Measurements from ENCODE around the gene CLN6. TPM values are rescaled to one million over a fixed set of nuclear protein-coding genes. Genes with fewer than 3 reads are reported as not detected.

CLN6 gene
- total RNA-seq, 2 experiments from 2014 or later = 60.2 to 117 TPM

GRCh38 chr15:68264282-68264681 lies 34.8 kb upstream of the CLN6 start:
- H3K79me2 ChIP-seq (ENCODE audit: insufficient read depth, low read depth, low read length) = no peaks in the 10 kb centered on the region
- no peaks in the 10 kb centered on the region for H4K20me1 ChIP-seq (ENCODE audit: insufficient read depth, low read length)
- no peak for TF ChIP-seq CTCF (conservative IDR thresholded peaks at IDR 0.05; ENCODE audit: low read length)
- TF ChIP-seq EZH2phosphoT487 (IDR thresholded peaks at IDR 0.05; ENCODE audit: borderline replicate concordance, low read depth, low read length) = no peak
- no peaks in the 10 kb centered on the region for H3K9me2 ChIP-seq (ENCODE audit: insufficient read depth, low read length)
- CTCF ChIA-PET (ENCODE audit: unreplicated experiment) = no interaction called here
- no peaks in the 10 kb centered on the region for H3K4me1 ChIP-seq (ENCODE audit: insufficient read depth, low read length, poor library complexity, severe bottlenecking)
- intact Hi-C loops (cut with micrococcal nuclease; ENCODE audit: unreplicated experiment) = no loop called here
- no peaks in the 10 kb centered on the region for H3K36me3 ChIP-seq (ENCODE audit: insufficient read depth, low read length)
- POLR2A ChIA-PET = no interaction called here
- H2AFZ ChIP-seq (ENCODE audit: low read length) = no peak overlapping the region
- DNase-seq (ENCODE audit: low spot score) = no peak
- no peak overlapping the region for H3K27ac ChIP-seq (ENCODE audit: low read depth, low read length, poor library complexity, severe bottlenecking)
- H3K4me2 ChIP-seq (ENCODE audit: low read length) = no peak overlapping the region
- BruUV-seq (replicated peaks) = no TSS peak
- no peak overlapping the region for H3K4me3 ChIP-seq (ENCODE audit: low read depth, low read length, poor library complexity, severe bottlenecking)
- no peaks in the 10 kb centered on the region for H3K9me3 ChIP-seq (ENCODE audit: low read length)

- Histone ChIP-seq H3K36me3 (ENCODE audit: insufficient read depth, low read length) (no peaks in the 10 kb centered on the region), H3K79me2 (ENCODE audit: insufficient read depth, low read depth, low read length) (no peaks in the 10 kb centered on the region), H3K4me3 (ENCODE audit: low read depth, low read length, poor library complexity, severe bottlenecking) (no peak overlapping the region), H3K4me2 (ENCODE audit: low read length) (no peak overlapping the region), H3K4me1 (ENCODE audit: insufficient read depth, low read length, poor library complexity, severe bottlenecking) (no peaks in the 10 kb centered on the region), H2AFZ (ENCODE audit: low read length) (no peak overlapping the region), H3K27ac (ENCODE audit: low read depth, low read length, poor library complexity, severe bottlenecking) (no peak overlapping the region), H4K20me1 (ENCODE audit: insufficient read depth, low read length) (no peaks in the 10 kb centered on the region), H3K9me3 (ENCODE audit: low read length) (no peaks in the 10 kb centered on the region), H3K9me2 (ENCODE audit: insufficient read depth, low read length) (no peaks in the 10 kb centered on the region)
- no peak for TF ChIP-seq CTCF (conservative IDR thresholded peaks at IDR 0.05; ENCODE audit: low read length)
- TF ChIP-seq EZH2phosphoT487 (IDR thresholded peaks at IDR 0.05; ENCODE audit: borderline replicate concordance, low read depth, low read length) = no peak
- BruUV-seq (replicated peaks) = no TSS peak
- intact Hi-C loops (cut with micrococcal nuclease; ENCODE audit: unreplicated experiment) = no loop called here
- POLR2A ChIA-PET = interaction anchor here (0.6 to 1.4 kb wide), 2 partner anchors 34 to 410 kb away, joined by 3 to 6 read pairs; no protein-coding TSS in a partner anchor
- CTCF ChIA-PET (ENCODE audit: unreplicated experiment) = no interaction called here
- DNase-seq (ENCODE audit: low spot score) = no peak
Measured at GRCh38 chr15:68262514-68263356, 33.2 kb upstream of the CLN6 start.

GRCh38 chr15:68261980-68262379 lies 32.5 kb upstream of the CLN6 start:
- ChIA-PET CTCF (ENCODE audit: unreplicated experiment) (no interaction called here), POLR2A (interaction anchor here (0.6 to 1.4 kb wide), 3 partner anchors 35 to 409 kb away, joined by 3 to 6 read pairs (median 3); no protein-coding TSS in a partner anchor)
- Histone ChIP-seq H4K20me1 (ENCODE audit: insufficient read depth, low read length) (no peaks in the 10 kb centered on the region), H3K9me3 (ENCODE audit: low read length) (no peaks in the 10 kb centered on the region), H3K27ac (ENCODE audit: low read depth, low read length, poor library complexity, severe bottlenecking) (no peak overlapping the region), H3K4me2 (ENCODE audit: low read length) (no peak overlapping the region), H2AFZ (ENCODE audit: low read length) (no peak overlapping the region), H3K4me1 (ENCODE audit: insufficient read depth, low read length, poor library complexity, severe bottlenecking) (peaks cover 5% of the 10 kb centered on the region), H3K36me3 (ENCODE audit: insufficient read depth, low read length) (no peaks in the 10 kb centered on the region), H3K79me2 (ENCODE audit: insufficient read depth, low read depth, low read length) (no peaks in the 10 kb centered on the region), H3K4me3 (ENCODE audit: low read depth, low read length, poor library complexity, severe bottlenecking) (no peak overlapping the region), H3K9me2 (ENCODE audit: insufficient read depth, low read length) (no peaks in the 10 kb centered on the region)
- no TSS peak for BruUV-seq (replicated peaks)
- intact Hi-C loops (cut with micrococcal nuclease; ENCODE audit: unreplicated experiment) = no loop called here
- DNase-seq (ENCODE audit: low spot score) = no peak
- TF ChIP-seq EZH2phosphoT487 (IDR thresholded peaks at IDR 0.05; ENCODE audit: borderline replicate concordance, low read depth, low read length) (no peak), CTCF (conservative IDR thresholded peaks at IDR 0.05; ENCODE audit: low read length) (no peak)
